Smooth muscle cell (in vitro differentiated cells): ENCODE data around the gene FLNB. TPM values are rescaled to one million over a fixed set of nuclear protein-coding genes. Genes with fewer than 3 reads are reported as not detected.

Experiments used
- DNase-seq: peaks from one replicate; lab custom pipeline; 2025; ENCODE audit not compliant: unreplicated experiment; lab: John Stamatoyannopoulos, UW
- H2AFZ ChIP-seq: fragments of 200-600 bp; sonication (generic); 2 replicates; pipeline ENCODE4 v1.6.0; 2016; ENCODE audit warnings: antibody characterized with exemption, low read depth, mild to moderate bottlenecking
- H3F3A ChIP-seq: fragments of 200-600 bp; sonication (generic); 2 replicates; pipeline ENCODE4 v1.6.0; 2017; ENCODE audit warnings: antibody characterized with exemption, low read depth
- H3K27ac ChIP-seq: fragments of 200-600 bp; sonication (generic); 2 replicates; pipeline ENCODE4 v1.5.1; 2016; ENCODE audit warnings: low read depth, mild to moderate bottlenecking
- H3K27me3 ChIP-seq: fragments of 200-600 bp; sonication (generic); 2 replicates; pipeline ENCODE4 v1.6.1; 2016; ENCODE audit warnings: low read depth, mild to moderate bottlenecking
- H3K36me3 ChIP-seq: fragments of 200-600 bp; sonication (generic); 2 replicates; pipeline ENCODE4 v1.5.1; 2016; ENCODE audit warnings: low read depth
- H3K4me1 ChIP-seq: fragments of 200-600 bp; sonication (generic); 2 replicates; pipeline ENCODE4 v1.5.1; 2016; ENCODE audit warnings: low read depth
- H3K4me2 ChIP-seq: fragments of 200-600 bp; sonication (generic); 2 replicates; pipeline ENCODE4 v1.6.0; 2016; ENCODE audit warnings: mild to moderate bottlenecking
- H3K4me3 ChIP-seq: fragments of 200-600 bp; sonication (generic); 2 replicates; pipeline ENCODE4 v1.5.1; 2016; ENCODE audit warnings: mild to moderate bottlenecking
- H3K79me2 ChIP-seq: fragments of 200-600 bp; sonication (generic); 2 replicates; pipeline ENCODE4 v1.6.0; 2016; ENCODE audit warnings: low read depth, mild to moderate bottlenecking
- H3K9ac ChIP-seq: fragments of 200-600 bp; sonication (generic); 2 replicates; pipeline ENCODE4 v1.6.0; 2016; ENCODE audit warnings: low read depth
- H3K9me3 ChIP-seq: fragments of 200-600 bp; sonication (generic); replicated peaks from 2 replicates; pipeline ENCODE4 v1.5.1; 2016; ENCODE audit warnings: low read depth
- H4K20me1 ChIP-seq: fragments of 200-600 bp; sonication (generic); 2 replicates; pipeline ENCODE4 v1.6.0; 2016; ENCODE audit warnings: low read depth
- CTCF ChIP-seq: fragments of 200-600 bp; sonication (generic); IDR thresholded peaks from 2 replicates; pipeline ENCODE4 v1.5.1; 2017; ENCODE audit warnings: borderline replicate concordance, mild to moderate bottlenecking, antibody characterized with exemption; ENCODE audit not compliant: insufficient read depth, poor library complexity, severe bottlenecking
- WGBS: methylation state at CpG from one replicate; pipeline ENCODE4 v1.1.7; 2016; ENCODE audit warnings: low lambda C conversion rate; 5-methylcytosine and 5-hydroxymethylcytosine counted together
- polyA plus RNA-seq: library from polyadenylated mRNA; unstranded; fragments of >200 nt; fragmentation: Nextera tagmentation; extraction: Ambion mirVana; gene quantifications from 2 replicates; pipeline ENCODE4 v1.2.1, GENCODE V29; 2016
- total RNA-seq: library from RNA; depleted of rRNA; stranded (reverse); fragments of >200 nt; gene quantifications from 2 replicates; pipeline ENCODE4 v1.2.3, GENCODE V29; 2014

FLNB gene
- 106 and 145 TPM in 2 replicates for total RNA-seq
- polyA plus RNA-seq = 52.7 and 85.9 TPM in 2 replicates

- Histone ChIP-seq H4K20me1 (peaks cover 49% of the 10 kb centered on the region), H3K4me3 (peak within 1 kb of the TSS; percentile 80), H3K9me3 (no peaks in the 10 kb centered on the region), H3F3A (peaks cover 22% of the 10 kb centered on the region), H3K36me3 (no peaks in the 10 kb centered on the region), H2AFZ (peak within 1 kb of the TSS; percentile 100), H3K27me3 (no peaks in the 10 kb centered on the region), H3K27ac (peak within 1 kb of the TSS; percentile 31), H3K9ac (peak within 1 kb of the TSS; percentile 71), H3K4me2 (peak within 1 kb of the TSS; percentile 88), H3K79me2 (peaks cover 51% of the 10 kb centered on the region), H3K4me1 (peaks cover 6% of the 10 kb centered on the region)
- peak; percentile 79 for TF ChIP-seq CTCF
- DNase-seq = peak; percentile 72
- 1% methylated on average over 47 of the region's 91 CpGs for WGBS
These were observed at the start of gene FLNB for GRCh38 chr3:58008141-58009025. TSS of gene FLNB (plus strand) at chr3:58008422. CDS start at chr3:58008565, 143 bp downstream.

GRCh38 chr3:57958642-57959422 is 49.4 kb upstream of the FLNB start:
- peak overlapping the region; percentile 12 for H3K4me2 ChIP-seq
- H3K27me3 ChIP-seq = no peaks in the 10 kb centered on the region
- H3K4me3 ChIP-seq = no peak overlapping the region
- no peaks in the 10 kb centered on the region for H3F3A ChIP-seq
- H4K20me1 ChIP-seq = no peaks in the 10 kb centered on the region
- H2AFZ ChIP-seq = no peak overlapping the region
- no peaks in the 10 kb centered on the region for H3K79me2 ChIP-seq
- 78% methylated on average over 13 of the region's 13 CpGs for WGBS
- no peak overlapping the region for H3K9ac ChIP-seq
- TF ChIP-seq CTCF = no peak
- no peak for DNase-seq
- H3K27ac ChIP-seq = peak overlapping the region; percentile 45
- H3K36me3 ChIP-seq = no peaks in the 10 kb centered on the region
- H3K4me1 ChIP-seq = peaks cover 8% of the 10 kb centered on the region
- H3K9me3 ChIP-seq = no peaks in the 10 kb centered on the region

- no peak for TF ChIP-seq CTCF
- 61% methylated on average over 19 of the region's 19 CpGs for WGBS
- H3K4me3 ChIP-seq = no peak overlapping the region
- no peak overlapping the region for H3K4me2 ChIP-seq
- no peaks in the 10 kb centered on the region for H3F3A ChIP-seq
- H3K27ac ChIP-seq = peak overlapping the region; percentile 45
- H3K4me1 ChIP-seq = peaks cover 8% of the 10 kb centered on the region
- H3K9me3 ChIP-seq = no peaks in the 10 kb centered on the region
- H3K27me3 ChIP-seq = no peaks in the 10 kb centered on the region
- no peak for DNase-seq
- H3K9ac ChIP-seq = no peak overlapping the region
- H3K36me3 ChIP-seq = no peaks in the 10 kb centered on the region
- H3K79me2 ChIP-seq = no peaks in the 10 kb centered on the region
- H2AFZ ChIP-seq = no peak overlapping the region
- no peaks in the 10 kb centered on the region for H4K20me1 ChIP-seq
These were observed 48.6 kb upstream of the FLNB start for GRCh38 chr3:57959423-57960173.
